NB4 (cell line): ENCODE results near the gene CPNE4.

Experiments
- CTCF ChIP-seq: IDR thresholded peaks from one replicate; pipeline ENCODE4 v1.5.1; 2012; ENCODE audit warnings: low read depth, low read length
- MAX ChIP-seq: IDR thresholded peaks from 2 replicates; pipeline ENCODE4 v1.6.1; 2011; ENCODE audit warnings: low read depth, low read length
- POLR2A ChIP-seq: IDR thresholded peaks from 2 replicates; pipeline ENCODE4 v1.6.1; 2011; ENCODE audit warnings: mild to moderate bottlenecking; ENCODE audit not compliant: insufficient read length; ENCODE audit errors: extremely low read depth

- TF ChIP-seq CTCF (no peak), MAX (no peak), POLR2A (no peak)
Measured at GRCh38 chr3:131880948-131881347, 153.9 kb downstream of the CPNE4 start.
